NCI-H82 treated with DMSO at 0.1 percent for 48 hours (cell line): ENCODE results near the gene GDPD5.

Source experiments
- DNase-seq: peaks from one replicate; lab custom pipeline; 2025; ENCODE audit not compliant: unreplicated experiment; lab: John Stamatoyannopoulos, UW

GDPD5 gene, protein sequence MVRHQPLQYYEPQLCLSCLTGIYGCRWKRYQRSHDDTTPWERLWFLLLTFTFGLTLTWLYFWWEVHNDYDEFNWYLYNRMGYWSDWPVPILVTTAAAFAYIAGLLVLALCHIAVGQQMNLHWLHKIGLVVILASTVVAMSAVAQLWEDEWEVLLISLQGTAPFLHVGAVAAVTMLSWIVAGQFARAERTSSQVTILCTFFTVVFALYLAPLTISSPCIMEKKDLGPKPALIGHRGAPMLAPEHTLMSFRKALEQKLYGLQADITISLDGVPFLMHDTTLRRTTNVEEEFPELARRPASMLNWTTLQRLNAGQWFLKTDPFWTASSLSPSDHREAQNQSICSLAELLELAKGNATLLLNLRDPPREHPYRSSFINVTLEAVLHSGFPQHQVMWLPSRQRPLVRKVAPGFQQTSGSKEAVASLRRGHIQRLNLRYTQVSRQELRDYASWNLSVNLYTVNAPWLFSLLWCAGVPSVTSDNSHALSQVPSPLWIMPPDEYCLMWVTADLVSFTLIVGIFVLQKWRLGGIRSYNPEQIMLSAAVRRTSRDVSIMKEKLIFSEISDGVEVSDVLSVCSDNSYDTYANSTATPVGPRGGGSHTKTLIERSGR

DNA sequence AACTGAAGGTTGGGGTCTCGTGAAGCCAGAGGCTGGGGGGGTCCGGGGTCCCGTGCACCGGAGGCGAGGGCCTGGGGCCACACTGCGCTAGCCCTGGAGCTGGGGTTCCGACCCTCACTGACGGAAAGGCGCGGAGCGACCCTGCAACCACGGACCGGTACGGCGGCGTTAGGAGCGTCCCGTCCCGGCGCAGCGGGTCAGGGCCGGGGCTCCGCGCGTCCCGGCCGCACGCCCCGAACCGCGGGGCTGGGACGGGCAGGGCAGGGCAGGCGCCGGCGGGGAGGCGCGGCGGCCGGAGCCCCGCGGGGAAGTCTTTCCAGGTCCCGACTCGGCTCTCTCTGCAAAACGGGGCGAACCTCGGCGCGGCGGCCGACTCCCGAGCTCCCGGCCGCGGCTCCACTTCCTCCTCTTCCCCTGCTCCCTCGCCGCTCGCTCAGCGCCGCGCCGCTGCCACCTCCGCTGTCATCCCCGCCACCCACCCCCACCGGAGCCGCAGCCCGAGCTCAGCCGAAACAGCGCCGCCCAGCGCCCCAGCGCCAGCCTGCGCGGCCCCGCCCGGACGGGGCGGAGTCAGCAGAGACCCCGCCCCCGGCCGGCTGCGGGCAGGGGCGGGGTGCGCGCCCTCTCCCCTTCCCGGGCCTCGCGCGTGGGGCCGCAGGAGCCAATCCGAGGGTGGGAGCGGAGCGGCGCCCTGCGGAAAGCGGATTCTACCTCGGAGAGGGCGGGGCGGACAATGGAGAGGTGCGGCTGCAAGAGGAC, at the start of gene GDPD5:
Gene GDPD5 (minus strand): TSS at position 509 of the 759 bp plus-strand sequence. CDS start 48,206 bp downstream, outside the sequence.
- DNase-seq, result peak; percentile 66

DNA sequence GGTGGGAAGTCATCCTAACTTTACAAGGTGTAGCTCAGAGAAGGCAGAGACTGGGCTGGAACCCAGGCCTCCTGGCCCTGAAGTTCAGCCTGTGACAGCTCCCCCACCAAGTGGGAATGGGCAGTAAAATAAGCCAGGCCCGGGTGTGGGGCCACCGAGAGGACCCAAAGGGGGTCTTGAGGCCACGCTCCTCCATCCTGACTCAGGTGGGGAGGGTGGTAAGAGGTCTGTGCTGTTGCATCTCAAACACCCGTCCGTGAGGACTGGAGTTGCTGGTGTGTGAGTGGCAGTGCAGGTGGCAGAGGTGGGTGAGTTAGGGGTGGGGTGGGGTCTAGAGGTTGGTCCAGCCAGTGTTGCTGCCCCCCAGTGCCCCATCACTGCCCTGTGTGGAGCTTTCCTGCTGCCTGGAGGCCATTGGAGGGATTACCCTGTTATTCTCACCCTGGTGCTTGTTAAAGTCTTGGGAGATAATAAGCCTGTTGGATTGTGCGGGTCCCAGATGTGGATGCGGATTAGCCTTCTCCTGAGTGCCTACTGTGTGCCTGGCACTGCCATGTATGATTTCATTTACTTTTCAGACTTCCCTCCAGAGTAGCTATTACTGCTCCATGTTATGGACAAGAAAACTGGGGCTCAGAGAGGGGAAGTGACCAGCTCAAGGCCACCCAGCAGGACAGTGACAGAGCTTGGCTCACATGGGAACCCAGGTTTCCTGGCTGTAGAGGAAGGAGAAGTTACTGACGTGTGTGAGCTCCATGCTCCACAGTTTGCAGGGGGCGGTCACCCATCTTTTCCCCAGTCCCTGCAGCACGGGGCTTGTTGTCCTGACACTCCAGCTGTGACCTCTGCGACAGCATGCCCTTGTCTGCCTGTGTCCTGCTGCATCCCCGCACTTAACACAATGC, 49.2 kb upstream of the GDPD5 start:
- DNase-seq, result no peak

- DNase-seq, result no peak
Observed at GRCh38 chr11:75572744-75573143, 47.0 kb upstream of the GDPD5 start.

GRCh38 chr11:75571625-75572024, 45.9 kb upstream of the GDPD5 start:
- DNase-seq, result no peak

- no peak for DNase-seq
Observed at GRCh38 chr11:75570559-75571139, 44.9 kb upstream of the GDPD5 start.

DNA sequence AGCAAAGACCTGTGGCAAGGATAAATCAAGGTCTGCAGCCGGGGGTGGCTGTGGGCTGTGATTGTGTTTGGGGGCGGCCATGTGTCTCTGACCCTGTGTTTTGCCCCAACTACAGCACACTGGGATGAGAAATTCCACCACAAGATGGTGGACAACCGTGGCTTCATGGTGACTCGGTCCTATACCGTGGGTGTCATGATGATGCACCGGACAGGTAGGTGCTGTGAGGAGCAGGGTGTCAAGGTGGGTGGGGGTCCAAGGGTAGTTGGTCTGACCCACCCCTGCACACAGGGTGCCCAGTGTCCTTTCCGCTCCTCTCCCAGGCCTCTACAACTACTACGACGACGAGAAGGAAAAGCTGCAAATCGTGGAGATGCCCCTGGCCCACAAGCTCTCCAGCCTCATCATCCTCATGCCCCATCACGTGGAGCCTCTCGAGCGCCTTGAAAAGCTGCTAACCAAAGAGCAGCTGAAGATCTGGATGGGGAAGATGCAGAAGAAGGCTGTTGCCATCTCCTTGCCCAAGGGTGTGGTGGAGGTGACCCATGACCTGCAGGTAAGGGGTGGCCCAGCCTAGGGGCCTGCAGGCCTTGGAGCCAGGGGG, 43.0 kb upstream of the GDPD5 start:
- no peak for DNase-seq

DNA sequence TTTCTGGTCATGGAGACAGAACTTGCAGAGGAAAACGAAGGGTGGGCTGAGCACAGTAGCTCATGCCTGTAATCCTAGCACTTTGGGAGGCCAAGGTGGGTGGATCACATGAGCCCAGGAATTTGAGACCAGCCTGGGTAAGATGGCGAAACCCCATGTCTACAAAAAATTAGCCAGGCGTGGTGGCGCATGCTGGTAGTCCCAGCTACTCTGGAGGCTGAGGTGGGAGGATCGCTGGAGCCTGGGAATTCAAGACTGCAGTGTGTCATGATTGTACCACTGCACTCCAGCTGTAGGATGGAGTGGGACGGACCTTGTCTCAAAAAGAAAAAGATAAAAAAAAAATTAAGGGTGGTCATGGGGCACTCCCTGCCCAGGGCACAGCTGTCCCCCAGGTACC, 42.2 kb upstream of the GDPD5 start:
- no peak for DNase-seq

DNA sequence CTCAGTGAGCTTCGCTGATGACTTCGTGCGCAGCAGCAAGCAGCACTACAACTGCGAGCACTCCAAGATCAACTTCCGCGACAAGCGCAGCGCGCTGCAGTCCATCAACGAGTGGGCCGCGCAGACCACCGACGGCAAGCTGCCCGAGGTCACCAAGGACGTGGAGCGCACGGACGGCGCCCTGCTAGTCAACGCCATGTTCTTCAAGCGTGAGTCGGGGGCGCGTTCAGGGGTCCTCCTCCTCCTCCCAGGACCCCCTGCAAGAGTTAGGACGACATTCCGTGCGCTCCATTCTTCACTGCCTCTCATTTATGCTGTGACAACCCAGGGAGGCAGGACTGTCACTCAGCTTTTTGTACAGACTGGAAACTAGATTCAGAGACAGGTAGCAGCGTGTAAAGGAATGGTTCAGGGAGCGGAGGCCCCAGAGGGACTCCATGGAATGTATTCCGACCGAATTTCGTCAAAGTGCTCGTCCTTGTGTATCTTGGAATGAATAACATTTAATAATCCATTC, 41.1 kb upstream of the GDPD5 start:
- DNase-seq, result no peak

GRCh38 chr11:75565916-75566762, 40.4 kb upstream of the GDPD5 start:
- DNase-seq, result no peak

GRCh38 chr11:75565221-75565814, 39.6 kb upstream of the GDPD5 start:
- DNase-seq, result no peak

GRCh38 chr11:75563978-75564552, 38.3 kb upstream of the GDPD5 start:
- no peak for DNase-seq

GRCh38 chr11:75563501-75563977, 37.8 kb upstream of the GDPD5 start:
- DNase-seq, result no peak

DNA sequence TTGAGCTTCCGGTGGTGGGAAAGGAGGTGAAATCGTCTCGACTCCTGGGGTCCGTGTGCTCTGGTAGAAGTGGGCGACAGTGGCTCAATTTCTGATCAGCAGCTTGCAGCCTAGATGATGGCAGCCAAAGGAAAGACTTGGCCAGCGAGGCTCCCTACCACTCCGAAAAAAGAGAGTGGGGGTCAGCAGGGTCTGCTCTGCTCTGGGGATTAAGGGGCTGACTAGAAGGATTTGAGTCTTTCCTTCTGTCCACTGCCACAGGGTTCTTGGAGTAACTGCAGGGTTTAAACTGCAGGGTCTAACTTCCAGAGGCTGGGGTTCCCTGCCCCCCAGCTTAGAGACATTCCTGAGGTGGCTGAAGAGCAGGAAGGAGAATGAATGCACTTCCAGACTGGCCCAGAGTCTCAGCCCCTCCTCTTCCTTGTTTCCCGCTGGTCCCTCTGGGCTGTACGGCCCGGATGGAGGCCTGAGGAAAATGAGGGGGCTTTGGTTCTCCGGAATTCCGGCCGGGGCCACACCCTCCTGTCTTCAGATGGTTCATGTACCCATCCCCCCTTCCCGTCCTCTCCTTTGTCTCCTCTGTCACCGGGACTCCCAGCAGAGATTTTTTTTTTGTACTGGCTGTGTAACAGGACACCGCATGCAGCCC, 37.2 kb upstream of the GDPD5 start:
- DNase-seq, result no peak

- no peak for DNase-seq
Observed at GRCh38 chr11:75562048-75562835, 36.5 kb upstream of the GDPD5 start, which contains the start of gene SERPINH1. TSS of gene SERPINH1 (plus strand) at chr11:75562253. CDS start at chr11:75566350, 4,097 bp downstream.

GRCh38 chr11:75561426-75562047, 35.8 kb upstream of the GDPD5 start:
- no peak for DNase-seq

- DNase-seq, result no peak
Observed at GRCh38 chr11:75560644-75561043, 34.9 kb upstream of the GDPD5 start.
